Spleen (tissue), 11 donors: ENCODE measurements around the gene FADS2. TPM values are rescaled to one million over a fixed set of nuclear protein-coding genes. Genes with fewer than 3 reads are reported as not detected.

Experiments
- DNase-seq: peaks from one replicate; pipeline ENCODE4 v3.0.0-alpha.2; 2020
- H3K27ac ChIP-seq, 8 donors: fragments of 200-600 bp; sonication (generic) in 7 of 8; 1 replicate in 4 of 8; 2 replicates in 4 of 8; pipeline versions ENCODE4 v1.5.0 to v1.8.0; 2016 to 2021; ENCODE audit warnings: inconsistent platforms in 4 of 8, mild to moderate bottlenecking in 4 of 8, moderate library complexity in 1 of 8
- H3K27me3 ChIP-seq, 7 donors: fragments of 200-600 bp; sonication (generic) in 6 of 7; replicated peaks in 1 of 7; 1 replicate in 4 of 7; 2 replicates in 3 of 7; pipeline versions ENCODE4 v1.5.0 to v1.8.0; 2016 to 2021; ENCODE audit warnings: inconsistent platforms in 3 of 7, mild to moderate bottlenecking in 1 of 7
- H3K36me3 ChIP-seq, 6 donors: fragments of 200-600 bp; sonication (generic) in 5 of 6; 1 replicate in 4 of 6; 2 replicates in 2 of 6; pipeline versions ENCODE4 v1.5.0 to v1.8.0; 2016 to 2021; ENCODE audit warnings: inconsistent platforms in 2 of 6
- H3K4me1 ChIP-seq, 6 donors: fragments of 200-600 bp; sonication (generic) in 5 of 6; 1 replicate in 3 of 6; 2 replicates in 3 of 6; pipeline versions ENCODE4 v1.5.0 to v1.8.0; 2016 to 2021; ENCODE audit warnings: inconsistent platforms in 3 of 6
- H3K4me3 ChIP-seq, 8 donors: fragments of 200-600 bp; sonication (generic) in 7 of 8; 1 replicate in 4 of 8; 2 replicates in 4 of 8; pipeline versions ENCODE4 v1.5.0 to v1.8.0; 2016 to 2021; ENCODE audit warnings: inconsistent platforms in 4 of 8, mild to moderate bottlenecking in 4 of 8, moderate library complexity in 2 of 8
- H3K9me3 ChIP-seq, 8 donors: fragments of 200-600 bp; sonication (generic) in 7 of 8; 1 replicate in 4 of 8; 2 replicates in 4 of 8; pipeline versions ENCODE4 v1.5.0 to v1.8.0; 2016 to 2021; ENCODE audit warnings: inconsistent platforms in 4 of 8
- POLR2A ChIP-seq, 3 donors: fragments of 450-650 bp; IDR thresholded peaks; one replicate each; pipeline ENCODE4 v1.5.1; 2017; ENCODE audit warnings: antibody characterized with exemption in 3 of 3, mild to moderate bottlenecking in 1 of 3
- POLR2AphosphoS5 ChIP-seq, 3 donors: sonication (generic); formaldehyde crosslinking; IDR thresholded peaks; one replicate each; pipeline ENCODE4 v1.5.1; 2017; ENCODE audit warnings: antibody characterized with exemption in 3 of 3
- WGBS, 5 donors: extraction: QIAGEN DNeasy Blood & Tissue Kit in 3 of 5; methylation state at CpG; one replicate each; pipeline versions ENCODE4 v1.1.5 to v1.1.7; 2013 to 2018; 5-methylcytosine and 5-hydroxymethylcytosine counted together
- intact Hi-C: fragments of 100-400 bp; cut with DNase I; formaldehyde crosslinking; loops from one replicate; pipeline ENCODE4 v1.15.0; 2023; ENCODE audit warnings: low total_unique reads
- polyA plus RNA-seq, 3 donors: library from polyadenylated mRNA; stranded (reverse); fragments of 200-250 nt; gene quantifications; one replicate each; pipeline ENCODE4 v1.2.1, GENCODE V29; 2013
- total RNA-seq, 7 donors: library from RNA; depleted of rRNA in 3 of 7; stranded (reverse); fragments of >200 nt in 3 of 7; fragmentation: NEBNext Ultra II Directional in 4 of 7; extraction: Animal tissue kit (Norgen Biotek cat#: 25700) in 4 of 7; gene quantifications; one replicate each; pipeline versions ENCODE4 v1.1.0 to v1.2.1, GENCODE V29; 2016 to 2021
- TF ChIP-seq, protein P1 (sequence below), 11 experiments: fragments of 200-600 bp in 7 of 11; fragments of 450-650 bp in 4 of 11; sonication (generic) in 4 of 11; IDR thresholded peaks in 8 of 11; conservative IDR thresholded peaks in 3 of 11; 1 replicate in 7 of 11; 2 replicates in 4 of 11; pipeline versions ENCODE4 v1.4.0 to v1.8.0; 2016 to 2021; ENCODE audit warnings: antibody characterized with exemption in 11 of 11, inconsistent platforms in 4 of 11, mild to moderate bottlenecking in 1 of 11
- donor health status: healthy with polysubstance abuse.
- donor health status: DM: no; HTN: no; CAD: no; lungs with moderate emphysema.
- donor health status: DM: no; HTN: no; CAD: no.
- donor health status: Bipolar disorder and iron deficiency.
- donor health status: healthy.
- donor health status: DM: no; HTN: no; CAD: no.
- donor health status: DM: yes; HTN: yes; CAD: no.

FADS2 gene
- total and polyA plus RNA-seq, 10 donors, result 2.8 to 20.6 (median 12.9) TPM

DNA sequence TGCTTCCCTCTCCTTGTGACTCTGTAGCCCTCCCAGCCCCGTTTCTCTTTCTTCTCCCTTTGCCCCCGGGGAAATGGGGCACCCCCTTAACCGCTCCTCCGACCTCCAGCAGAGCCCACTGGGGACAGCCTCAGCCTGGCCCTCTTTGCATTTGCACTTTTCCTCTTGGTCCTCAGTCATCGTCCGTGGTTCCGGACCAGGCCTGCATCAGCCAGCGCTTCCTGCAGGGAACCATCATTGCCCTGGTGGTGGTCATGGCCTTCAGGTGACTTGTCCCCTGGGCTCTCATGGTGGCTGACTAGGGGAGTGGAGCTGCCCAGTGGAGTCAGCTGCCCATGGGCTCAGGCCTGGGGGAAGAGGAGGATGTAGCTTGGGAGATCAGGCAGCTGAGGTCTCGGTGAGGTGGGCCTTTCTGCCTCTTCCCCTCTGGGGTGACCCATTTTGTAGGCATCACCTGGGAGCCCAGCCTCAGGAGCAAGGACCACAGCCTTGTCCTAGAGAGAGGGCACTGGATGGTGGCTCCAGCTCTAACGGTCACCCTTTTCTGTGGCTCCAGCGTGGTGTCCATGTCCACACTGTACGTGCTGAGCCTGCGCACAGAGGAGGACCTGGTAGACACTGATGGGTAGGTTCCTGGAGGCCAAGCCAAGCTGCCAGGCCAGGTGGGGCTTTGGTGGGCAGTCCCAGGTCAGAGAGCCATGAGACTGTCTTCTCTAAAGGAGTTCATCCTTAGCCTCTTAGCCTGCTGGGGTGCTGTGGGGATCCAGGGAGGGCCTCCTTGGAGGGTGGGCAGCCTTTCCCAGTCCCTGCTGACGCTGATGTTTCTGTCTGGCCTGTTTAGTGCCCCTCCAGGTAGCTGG is 48.2 kb upstream of the FADS2 start:
- H3K4me1 ChIP-seq, result peaks cover 8 to 26% (median 16%) of the 10 kb centered on the region in 6 donors

DNA sequence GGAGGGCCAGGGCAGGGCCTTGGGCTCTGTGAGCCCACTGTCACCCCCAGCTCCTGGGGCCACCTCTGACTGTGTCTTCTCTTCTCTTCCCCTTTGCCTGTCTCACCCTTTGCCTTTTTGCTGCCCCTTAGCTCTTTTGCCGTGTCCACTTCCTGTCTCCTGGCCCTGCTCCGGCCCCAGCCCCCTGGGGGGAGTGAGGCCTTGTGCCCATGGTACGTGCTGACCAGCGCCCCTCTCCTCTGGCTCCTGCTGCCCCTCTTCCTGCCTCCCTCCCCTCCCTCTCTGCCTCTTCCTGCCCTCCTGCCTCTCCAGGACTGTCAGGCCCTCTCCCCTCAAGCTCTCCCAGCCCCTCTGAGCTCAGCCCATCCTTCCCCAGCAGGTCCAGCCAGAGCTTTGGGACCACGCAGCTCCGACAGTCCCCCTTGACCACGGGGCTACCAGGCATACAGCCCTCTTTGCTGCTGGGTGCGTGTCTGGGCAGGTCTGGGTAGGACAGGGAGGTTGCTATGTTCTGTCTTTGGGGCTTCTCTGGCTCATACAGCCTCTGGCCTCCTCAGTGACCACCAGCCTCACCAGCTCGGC is 47.4 kb upstream of the FADS2 start:
- TF ChIP-seq POLR2A (IDR thresholded peaks at IDR 0.05) (no peak), POLR2AphosphoS5 (IDR thresholded peaks at IDR 0.05) (no peak)
- TF ChIP-seq, protein P1, sequence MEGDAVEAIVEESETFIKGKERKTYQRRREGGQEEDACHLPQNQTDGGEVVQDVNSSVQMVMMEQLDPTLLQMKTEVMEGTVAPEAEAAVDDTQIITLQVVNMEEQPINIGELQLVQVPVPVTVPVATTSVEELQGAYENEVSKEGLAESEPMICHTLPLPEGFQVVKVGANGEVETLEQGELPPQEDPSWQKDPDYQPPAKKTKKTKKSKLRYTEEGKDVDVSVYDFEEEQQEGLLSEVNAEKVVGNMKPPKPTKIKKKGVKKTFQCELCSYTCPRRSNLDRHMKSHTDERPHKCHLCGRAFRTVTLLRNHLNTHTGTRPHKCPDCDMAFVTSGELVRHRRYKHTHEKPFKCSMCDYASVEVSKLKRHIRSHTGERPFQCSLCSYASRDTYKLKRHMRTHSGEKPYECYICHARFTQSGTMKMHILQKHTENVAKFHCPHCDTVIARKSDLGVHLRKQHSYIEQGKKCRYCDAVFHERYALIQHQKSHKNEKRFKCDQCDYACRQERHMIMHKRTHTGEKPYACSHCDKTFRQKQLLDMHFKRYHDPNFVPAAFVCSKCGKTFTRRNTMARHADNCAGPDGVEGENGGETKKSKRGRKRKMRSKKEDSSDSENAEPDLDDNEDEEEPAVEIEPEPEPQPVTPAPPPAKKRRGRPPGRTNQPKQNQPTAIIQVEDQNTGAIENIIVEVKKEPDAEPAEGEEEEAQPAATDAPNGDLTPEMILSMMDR (IDR thresholded peaks at IDR 0.05 in 8 of 11, conservative IDR thresholded peaks at IDR 0.05 in 3 of 11), result no peak
- H3K27ac ChIP-seq, result no peak overlapping the region
- intact Hi-C loops, result no loop called here
- peak; percentile 64 for DNase-seq
- H3K4me1 ChIP-seq, result peaks cover 8 to 26% (median 16%) of the 10 kb centered on the region in 6 donors
- H3K9me3 ChIP-seq, result no peaks in the 10 kb centered on the region
- H3K36me3 ChIP-seq, result peaks cover 0 to 28% (median 16%) of the 10 kb centered on the region in 6 donors
- no peak overlapping the region for H3K4me3 ChIP-seq
- H3K27me3 ChIP-seq, result peaks cover 0 to 18% (median 0%) of the 10 kb centered on the region in 7 donors
- 71 to 85% (median 77%) methylated on average over 9 of the region's 9 CpGs for WGBS, 5 donors

More for the DNA sequence above, 48.2 kb upstream of the FADS2 start:
- Histone ChIP-seq H3K9me3 (no peaks in the 10 kb centered on the region), H3K27ac (no peak overlapping the region), H3K4me3 (no peak overlapping the region), H3K27me3 (peaks cover 0 to 18% (median 0%) of the 10 kb centered on the region in 7 donors), H3K36me3 (peaks cover 0 to 20% (median 9%) of the 10 kb centered on the region in 6 donors)
- DNase-seq, result no peak
- TF ChIP-seq POLR2A (IDR thresholded peaks at IDR 0.05) (no peak), POLR2AphosphoS5 (IDR thresholded peaks at IDR 0.05) (no peak)
- TF ChIP-seq, protein P1 (IDR thresholded peaks at IDR 0.05 in 8 of 11, conservative IDR thresholded peaks at IDR 0.05 in 3 of 11), result no peak
- 83 to 89% (median 87%) methylated on average over 10 to 14 of the region's 14 CpGs for WGBS, 5 donors
- intact Hi-C loops, result no loop called here

DNA sequence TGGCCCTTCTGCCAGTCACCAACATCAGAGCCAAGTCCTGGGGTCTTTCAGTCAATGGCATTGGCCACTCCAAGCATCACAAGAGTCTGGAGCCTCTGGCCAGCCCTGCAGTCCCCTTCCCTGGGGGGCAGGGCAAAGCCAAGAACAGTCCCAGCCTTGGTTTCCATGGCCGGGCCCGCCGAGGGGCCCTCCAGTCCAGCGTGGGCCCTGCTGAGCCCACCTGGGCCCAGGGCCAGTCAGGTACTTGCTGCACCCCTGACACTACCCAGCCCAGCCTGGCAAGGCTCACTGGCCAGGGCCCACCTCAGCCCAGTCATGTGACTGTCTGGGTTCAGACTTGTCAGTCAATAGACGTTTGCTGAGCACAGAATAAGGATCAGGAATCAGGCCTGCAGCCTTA is 46.5 kb upstream of the FADS2 start:
- H3K36me3 ChIP-seq, result peaks cover 0 to 37% (median 25%) of the 10 kb centered on the region in 6 donors
- H3K27ac ChIP-seq, result no peak overlapping the region
- DNase-seq, result no peak
- no peaks in the 10 kb centered on the region for H3K9me3 ChIP-seq
- H3K4me3 ChIP-seq, result no peak overlapping the region
- WGBS, 5 donors, result 0 to 87% (median 84%) methylated on average over 1 to 5 of the region's 5 CpGs
- peaks cover 0 to 13% (median 0%) of the 10 kb centered on the region in 7 donors for H3K27me3 ChIP-seq
- intact Hi-C loops, result no loop called here
- peak in 1 of 3 donors; percentile 14 for TF ChIP-seq POLR2AphosphoS5 (IDR thresholded peaks at IDR 0.05)
- no peak for TF ChIP-seq POLR2A (IDR thresholded peaks at IDR 0.05)
- TF ChIP-seq, protein P1 (IDR thresholded peaks at IDR 0.05 in 8 of 11, conservative IDR thresholded peaks at IDR 0.05 in 3 of 11), result no peak
- H3K4me1 ChIP-seq, result peaks cover 8 to 26% (median 13%) of the 10 kb centered on the region in 6 donors

DNA sequence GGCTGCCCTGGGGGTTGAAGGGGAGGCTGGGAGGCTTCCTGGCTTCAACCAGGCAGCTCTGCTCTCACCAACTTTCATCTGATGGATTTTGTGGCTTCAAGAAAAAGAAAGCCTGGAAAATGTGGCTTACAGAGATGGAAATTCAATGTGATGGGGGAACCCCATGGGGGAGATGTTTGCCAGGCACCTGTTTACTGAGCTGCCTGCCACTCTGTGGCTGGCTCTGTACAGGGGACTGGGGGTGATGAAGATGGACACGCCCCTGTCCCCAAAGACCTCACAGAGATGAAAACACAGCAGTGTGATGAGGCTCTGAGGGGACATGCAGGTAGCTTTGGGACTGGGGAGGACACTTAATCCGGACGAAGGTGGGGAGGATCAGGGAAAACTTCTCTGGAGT is 45.8 kb upstream of the FADS2 start:
- 85 to 92% (median 91%) methylated on average over 3 of the region's 3 CpGs for WGBS, 5 donors
- Histone ChIP-seq H3K9me3 (no peaks in the 10 kb centered on the region), H3K27me3 (peaks cover 0 to 6% (median 0%) of the 10 kb centered on the region in 7 donors), H3K36me3 (peaks cover 0 to 44% (median 32%) of the 10 kb centered on the region in 6 donors), H3K27ac (no peak overlapping the region), H3K4me1 (peaks cover 3 to 24% (median 7%) of the 10 kb centered on the region in 6 donors), H3K4me3 (no peak overlapping the region)
- DNase-seq, result no peak
- TF ChIP-seq POLR2AphosphoS5 (IDR thresholded peaks at IDR 0.05), result no peak
- TF ChIP-seq, protein P1 (IDR thresholded peaks at IDR 0.05 in 8 of 11, conservative IDR thresholded peaks at IDR 0.05 in 3 of 11), result no peak
- no peak for TF ChIP-seq POLR2A (IDR thresholded peaks at IDR 0.05)
- intact Hi-C loops, result no loop called here
